Endothelial cell of umbilical vein (primary cell): Measurements from ENCODE around the gene CCR1.

Source experiments
- FOS ChIP-seq: IDR thresholded peaks from 2 replicates; pipeline ENCODE4 v1.6.1; 2011; ENCODE audit warnings: mild to moderate bottlenecking, low read length, moderate library complexity, borderline replicate concordance; ENCODE audit not compliant: insufficient read depth
- JUN ChIP-seq: IDR thresholded peaks from 2 replicates; pipeline ENCODE4 v1.6.1; 2011; ENCODE audit warnings: borderline replicate concordance, low read depth; ENCODE audit not compliant: insufficient read length, insufficient read depth
- MAX ChIP-seq: IDR thresholded peaks from 2 replicates; pipeline ENCODE4 v1.6.1; 2011; ENCODE audit not compliant: insufficient read depth, insufficient read length
- POLR2AphosphoS5 ChIP-seq: IDR thresholded peaks from 2 replicates; pipeline ENCODE4 v1.6.1; 2012; ENCODE audit warnings: low read depth, mild to moderate bottlenecking, control low read depth, low read length, moderate library complexity; ENCODE audit not compliant: insufficient read depth
- TF ChIP-seq, protein P1 (sequence below), 2 donors: IDR thresholded peaks; 1 replicate in 1 of 2; 2 replicates in 1 of 2; pipeline ENCODE4 v1.5.1; 2011; ENCODE audit warnings: low read length in 2 of 2, mild to moderate bottlenecking in 2 of 2, moderate library complexity in 2 of 2, control low read depth in 1 of 2, inconsistent platforms in 1 of 2, low read depth in 1 of 2; ENCODE audit not compliant: insufficient read depth in 1 of 2; ENCODE audit errors: extremely low read depth in 1 of 2

DNA sequence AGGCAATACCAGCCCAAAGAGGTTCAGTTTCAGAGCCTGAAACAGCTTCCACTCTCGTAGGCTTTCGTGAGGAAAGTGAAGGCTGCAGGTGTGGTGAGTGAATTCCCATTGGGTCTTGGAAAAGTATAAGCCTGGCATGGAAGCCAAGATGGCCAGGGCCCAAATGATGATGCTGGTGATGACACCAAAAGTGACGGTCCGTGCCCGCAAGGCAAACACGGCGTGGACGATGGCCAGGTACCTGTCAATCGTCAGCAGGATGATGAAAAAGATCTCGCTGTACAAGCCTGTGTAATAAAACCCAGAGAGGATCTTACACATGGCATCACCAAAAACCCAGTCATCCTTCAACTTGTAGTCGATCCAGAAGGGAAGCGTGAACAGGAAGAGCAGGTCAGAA, 4.4 kb downstream of the CCR1 start:
- no peak for TF ChIP-seq FOS
- no peak for TF ChIP-seq POLR2AphosphoS5
- TF ChIP-seq MAX = no peak
- no peak for TF ChIP-seq JUN
- TF ChIP-seq, protein P1, sequence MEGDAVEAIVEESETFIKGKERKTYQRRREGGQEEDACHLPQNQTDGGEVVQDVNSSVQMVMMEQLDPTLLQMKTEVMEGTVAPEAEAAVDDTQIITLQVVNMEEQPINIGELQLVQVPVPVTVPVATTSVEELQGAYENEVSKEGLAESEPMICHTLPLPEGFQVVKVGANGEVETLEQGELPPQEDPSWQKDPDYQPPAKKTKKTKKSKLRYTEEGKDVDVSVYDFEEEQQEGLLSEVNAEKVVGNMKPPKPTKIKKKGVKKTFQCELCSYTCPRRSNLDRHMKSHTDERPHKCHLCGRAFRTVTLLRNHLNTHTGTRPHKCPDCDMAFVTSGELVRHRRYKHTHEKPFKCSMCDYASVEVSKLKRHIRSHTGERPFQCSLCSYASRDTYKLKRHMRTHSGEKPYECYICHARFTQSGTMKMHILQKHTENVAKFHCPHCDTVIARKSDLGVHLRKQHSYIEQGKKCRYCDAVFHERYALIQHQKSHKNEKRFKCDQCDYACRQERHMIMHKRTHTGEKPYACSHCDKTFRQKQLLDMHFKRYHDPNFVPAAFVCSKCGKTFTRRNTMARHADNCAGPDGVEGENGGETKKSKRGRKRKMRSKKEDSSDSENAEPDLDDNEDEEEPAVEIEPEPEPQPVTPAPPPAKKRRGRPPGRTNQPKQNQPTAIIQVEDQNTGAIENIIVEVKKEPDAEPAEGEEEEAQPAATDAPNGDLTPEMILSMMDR (IDR thresholded peaks at IDR 0.05; ENCODE audit: extremely low read depth in 1 of 2, insufficient read depth in 1 of 2, low read depth in 1 of 2, low read length in 2 of 2) = no peak
